ENCODE data around the gene RALGPS1.
A peak's percentile ranks its signal among the peaks of the same experiment; 100 is the strongest.

The RALGPS1 gene

DNA sequence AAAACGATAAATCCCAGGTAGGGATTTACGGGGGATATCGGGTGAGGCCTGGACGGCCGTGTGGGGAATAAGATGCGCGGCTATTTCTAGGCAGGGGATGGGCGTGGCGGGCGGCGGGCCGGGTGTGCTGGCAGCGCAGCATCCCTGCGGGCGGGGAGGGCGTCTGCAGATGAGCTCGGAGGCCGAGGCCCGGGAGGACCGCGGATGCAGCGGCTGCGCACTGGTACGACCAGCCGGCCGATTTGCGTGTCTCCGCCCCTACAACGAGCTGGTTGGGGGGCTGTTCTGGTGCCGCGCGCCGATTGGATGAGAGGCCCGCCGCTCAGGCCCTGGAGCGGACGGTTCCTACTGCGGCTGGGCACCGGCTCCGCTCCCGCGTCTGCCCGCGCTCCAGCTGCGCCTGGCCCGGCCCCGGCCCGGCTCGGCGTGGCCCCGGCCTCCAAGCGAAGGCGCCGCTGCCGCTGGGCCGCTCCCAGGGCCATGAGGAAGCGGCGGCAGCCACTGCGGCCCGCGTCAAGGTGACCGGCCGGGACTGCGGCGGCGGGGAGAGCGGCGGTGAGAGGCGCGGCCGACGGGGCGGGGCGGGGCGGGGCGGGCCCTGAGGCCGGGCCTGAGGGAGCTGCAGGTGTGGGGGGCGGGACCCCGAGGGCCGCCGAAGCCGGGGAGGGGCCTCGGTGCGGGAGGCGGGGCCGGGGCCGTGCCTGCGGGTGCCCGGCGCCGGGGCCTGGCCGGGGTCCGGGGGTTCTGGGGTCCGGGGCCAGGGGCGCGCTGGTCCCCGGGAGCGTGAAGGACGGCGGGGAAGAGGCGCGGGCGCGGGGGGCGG is at the start of gene RALGPS1 (continued):
- TF ChIP-seq, protein P1, sequence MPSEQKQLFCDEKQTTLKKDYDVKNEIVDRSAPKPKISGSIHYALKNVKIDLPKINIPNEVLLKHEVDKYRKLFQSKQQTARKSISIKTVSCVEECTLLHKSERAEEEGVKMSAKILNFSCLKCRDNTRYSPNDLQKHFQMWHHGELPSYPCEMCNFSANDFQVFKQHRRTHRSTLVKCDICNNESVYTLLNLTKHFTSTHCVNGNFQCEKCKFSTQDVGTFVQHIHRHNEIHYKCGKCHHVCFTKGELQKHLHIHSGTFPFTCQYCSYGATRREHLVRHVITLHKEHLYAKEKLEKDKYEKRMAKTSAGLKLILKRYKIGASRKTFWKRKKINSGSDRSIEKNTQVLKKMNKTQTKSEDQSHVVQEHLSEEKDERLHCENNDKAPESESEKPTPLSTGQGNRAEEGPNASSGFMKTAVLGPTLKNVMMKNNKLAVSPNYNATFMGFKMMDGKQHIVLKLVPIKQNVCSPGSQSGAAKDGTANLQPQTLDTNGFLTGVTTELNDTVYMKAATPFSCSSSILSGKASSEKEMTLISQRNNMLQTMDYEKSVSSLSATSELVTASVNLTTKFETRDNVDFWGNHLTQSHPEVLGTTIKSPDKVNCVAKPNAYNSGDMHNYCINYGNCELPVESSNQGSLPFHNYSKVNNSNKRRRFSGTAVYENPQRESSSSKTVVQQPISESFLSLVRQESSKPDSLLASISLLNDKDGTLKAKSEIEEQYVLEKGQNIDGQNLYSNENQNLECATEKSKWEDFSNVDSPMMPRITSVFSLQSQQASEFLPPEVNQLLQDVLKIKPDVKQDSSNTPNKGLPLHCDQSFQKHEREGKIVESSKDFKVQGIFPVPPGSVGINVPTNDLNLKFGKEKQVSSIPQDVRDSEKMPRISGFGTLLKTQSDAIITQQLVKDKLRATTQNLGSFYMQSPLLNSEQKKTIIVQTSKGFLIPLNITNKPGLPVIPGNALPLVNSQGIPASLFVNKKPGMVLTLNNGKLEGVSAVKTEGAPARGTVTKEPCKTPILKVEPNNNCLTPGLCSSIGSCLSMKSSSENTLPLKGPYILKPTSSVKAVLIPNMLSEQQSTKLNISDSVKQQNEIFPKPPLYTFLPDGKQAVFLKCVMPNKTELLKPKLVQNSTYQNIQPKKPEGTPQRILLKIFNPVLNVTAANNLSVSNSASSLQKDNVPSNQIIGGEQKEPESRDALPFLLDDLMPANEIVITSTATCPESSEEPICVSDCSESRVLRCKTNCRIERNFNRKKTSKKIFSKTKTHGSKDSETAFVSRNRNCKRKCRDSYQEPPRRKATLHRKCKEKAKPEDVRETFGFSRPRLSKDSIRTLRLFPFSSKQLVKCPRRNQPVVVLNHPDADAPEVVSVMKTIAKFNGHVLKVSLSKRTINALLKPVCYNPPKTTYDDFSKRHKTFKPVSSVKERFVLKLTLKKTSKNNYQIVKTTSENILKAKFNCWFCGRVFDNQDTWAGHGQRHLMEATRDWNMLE (tag by site-specific recombination; conservative IDR thresholded peaks at IDR 0.05; ENCODE audit: low read depth), result no peak
- TF ChIP-seq ZFP37 (tag by site-specific recombination; IDR thresholded peaks at IDR 0.05), result no peak
- TF ChIP-seq ZNF311 (tag by site-specific recombination; IDR thresholded peaks at IDR 0.05; ENCODE audit: borderline replicate concordance), result no peak
- no peak for TF ChIP-seq REPIN1 (tag by site-specific recombination; IDR thresholded peaks at IDR 0.05; ENCODE audit: low read depth)
- TF ChIP-seq KLF16 (tag by site-specific recombination; IDR thresholded peaks at IDR 0.05), result no peak
- TF ChIP-seq ZNF571 (tag by site-specific recombination; IDR thresholded peaks at IDR 0.05), result no peak
- TF ChIP-seq ZFP3 (tag by site-specific recombination; IDR thresholded peaks at IDR 0.05; ENCODE audit: low read depth), result no peak
- TF ChIP-seq MEIS1 (CRISPR knock-in tag; IDR thresholded peaks at IDR 0.05; ENCODE audit: borderline replicate concordance), result no peak
- no peak for TF ChIP-seq HOXC10 (CRISPR knock-in tag; IDR thresholded peaks at IDR 0.05)
- TF ChIP-seq ZNF624 (tag by site-specific recombination; IDR thresholded peaks at IDR 0.05), result no peak
- no peak for TF ChIP-seq TRIM28 (IDR thresholded peaks at IDR 0.05; ENCODE audit: borderline replicate concordance, low read length)
- no peak for TF ChIP-seq ZNF202 (tag by site-specific recombination; IDR thresholded peaks at IDR 0.05; ENCODE audit: borderline replicate concordance)
- no peak for TF ChIP-seq GLI4 (tag by site-specific recombination; IDR thresholded peaks at IDR 0.05)
- no peak for TF ChIP-seq YY2 (tag by site-specific recombination; IDR thresholded peaks at IDR 0.05)
- peak; percentile 87 for TF ChIP-seq ZBTB17 (tag by site-specific recombination; IDR thresholded peaks at IDR 0.05)
- TF ChIP-seq ZNF549 (tag by site-specific recombination; IDR thresholded peaks at IDR 0.05), result no peak
- no peak for TF ChIP-seq ZNF776 (tag by site-specific recombination; IDR thresholded peaks at IDR 0.05; ENCODE audit: borderline replicate concordance)
- TF ChIP-seq ZNF514 (tag by site-specific recombination; IDR thresholded peaks at IDR 0.05), result no peak
- TF ChIP-seq SCRT2 (tag by site-specific recombination; IDR thresholded peaks at IDR 0.05), result no peak
- TF ChIP-seq ZNF184 (tag by site-specific recombination; IDR thresholded peaks at IDR 0.05), result no peak
- no peak for TF ChIP-seq ZFHX2 (tag by site-specific recombination; conservative IDR thresholded peaks at IDR 0.05)
- TF ChIP-seq, protein P2, sequence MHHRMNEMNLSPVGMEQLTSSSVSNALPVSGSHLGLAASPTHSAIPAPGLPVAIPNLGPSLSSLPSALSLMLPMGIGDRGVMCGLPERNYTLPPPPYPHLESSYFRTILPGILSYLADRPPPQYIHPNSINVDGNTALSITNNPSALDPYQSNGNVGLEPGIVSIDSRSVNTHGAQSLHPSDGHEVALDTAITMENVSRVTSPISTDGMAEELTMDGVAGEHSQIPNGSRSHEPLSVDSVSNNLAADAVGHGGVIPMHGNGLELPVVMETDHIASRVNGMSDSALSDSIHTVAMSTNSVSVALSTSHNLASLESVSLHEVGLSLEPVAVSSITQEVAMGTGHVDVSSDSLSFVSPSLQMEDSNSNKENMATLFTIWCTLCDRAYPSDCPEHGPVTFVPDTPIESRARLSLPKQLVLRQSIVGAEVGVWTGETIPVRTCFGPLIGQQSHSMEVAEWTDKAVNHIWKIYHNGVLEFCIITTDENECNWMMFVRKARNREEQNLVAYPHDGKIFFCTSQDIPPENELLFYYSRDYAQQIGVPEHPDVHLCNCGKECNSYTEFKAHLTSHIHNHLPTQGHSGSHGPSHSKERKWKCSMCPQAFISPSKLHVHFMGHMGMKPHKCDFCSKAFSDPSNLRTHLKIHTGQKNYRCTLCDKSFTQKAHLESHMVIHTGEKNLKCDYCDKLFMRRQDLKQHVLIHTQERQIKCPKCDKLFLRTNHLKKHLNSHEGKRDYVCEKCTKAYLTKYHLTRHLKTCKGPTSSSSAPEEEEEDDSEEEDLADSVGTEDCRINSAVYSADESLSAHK (tag by site-specific recombination; IDR thresholded peaks at IDR 0.05), result no peak
- TF ChIP-seq ZNF292 (tag by site-specific recombination; IDR thresholded peaks at IDR 0.05; ENCODE audit: borderline replicate concordance, low read depth), result no peak
- no peak for TF ChIP-seq ZNF621 (tag by site-specific recombination; IDR thresholded peaks at IDR 0.05)
- peak; percentile 81 for TF ChIP-seq ZBTB20 (tag by site-specific recombination; IDR thresholded peaks at IDR 0.05)
- no peak for TF ChIP-seq ZNF596 (tag by site-specific recombination; IDR thresholded peaks at IDR 0.05)
- no peak for TF ChIP-seq ZFP69B (tag by site-specific recombination; IDR thresholded peaks at IDR 0.05)
- no peak for TF ChIP-seq ZNF155 (tag by site-specific recombination; IDR thresholded peaks at IDR 0.05)
- TF ChIP-seq ZNF121 (tag by site-specific recombination; IDR thresholded peaks at IDR 0.05), result no peak
- no peak for TF ChIP-seq ZNF175 (tag by site-specific recombination; IDR thresholded peaks at IDR 0.05)
- no peak for TF ChIP-seq ZNF792 (tag by site-specific recombination; IDR thresholded peaks at IDR 0.05)
- no peak for TF ChIP-seq PRDM1 (tag by site-specific recombination; IDR thresholded peaks at IDR 0.05)
- no peak for TF ChIP-seq BCL11B (tag by site-specific recombination; IDR thresholded peaks at IDR 0.05; ENCODE audit: low read depth)
- TF ChIP-seq ZNF510 (tag by site-specific recombination; IDR thresholded peaks at IDR 0.05; ENCODE audit: insufficient replicate concordance), result no peak
- TF ChIP-seq, protein P3, sequence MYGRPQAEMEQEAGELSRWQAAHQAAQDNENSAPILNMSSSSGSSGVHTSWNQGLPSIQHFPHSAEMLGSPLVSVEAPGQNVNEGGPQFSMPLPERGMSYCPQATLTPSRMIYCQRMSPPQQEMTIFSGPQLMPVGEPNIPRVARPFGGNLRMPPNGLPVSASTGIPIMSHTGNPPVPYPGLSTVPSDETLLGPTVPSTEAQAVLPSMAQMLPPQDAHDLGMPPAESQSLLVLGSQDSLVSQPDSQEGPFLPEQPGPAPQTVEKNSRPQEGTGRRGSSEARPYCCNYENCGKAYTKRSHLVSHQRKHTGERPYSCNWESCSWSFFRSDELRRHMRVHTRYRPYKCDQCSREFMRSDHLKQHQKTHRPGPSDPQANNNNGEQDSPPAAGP (tag by site-specific recombination; IDR thresholded peaks at IDR 0.05), result no peak
